Liver (tissue), 9 donors: Measurements from ENCODE around the gene ANOS1. TPM values are rescaled to one million over a fixed set of nuclear protein-coding genes. Genes with fewer than 3 reads are reported as not detected.

ENCODE experiments used
- DNase-seq: peaks from one replicate; pipeline ENCODE4 v3.0.0-alpha.2; 2017; ENCODE audit warnings: low spot score
- H3K27ac ChIP-seq, 2 donors: one replicate each; pipeline ENCODE4 v1.7.0; 2013; ENCODE audit warnings: inconsistent platforms in 2 of 2, low read length in 2 of 2, control low read depth in 1 of 2, low read depth in 1 of 2, mild to moderate bottlenecking in 1 of 2
- H3K27me3 ChIP-seq, 4 donors: one replicate each; pipeline versions ENCODE4 v1.6.1 to v1.7.0; 2013; ENCODE audit warnings: low read length in 3 of 4, inconsistent platforms in 1 of 4, mild to moderate bottlenecking in 1 of 4, moderate library complexity in 1 of 4; ENCODE audit not compliant: control insufficient read depth in 4 of 4, insufficient read depth in 4 of 4
- H3K36me3 ChIP-seq, 4 donors: one replicate each; pipeline versions ENCODE4 v1.6.1 to v1.7.0; 2013; ENCODE audit warnings: low read length in 3 of 4, mild to moderate bottlenecking in 3 of 4, low read depth in 1 of 4, moderate library complexity in 1 of 4; ENCODE audit not compliant: control insufficient read depth in 4 of 4, insufficient read depth in 3 of 4
- H3K4me1 ChIP-seq, 4 donors: one replicate each; pipeline versions ENCODE4 v1.6.1 to v1.7.0; 2013; ENCODE audit warnings: low read length in 3 of 4, mild to moderate bottlenecking in 3 of 4, moderate library complexity in 1 of 4; ENCODE audit not compliant: control insufficient read depth in 4 of 4, insufficient read depth in 4 of 4
- H3K4me3 ChIP-seq, 3 donors: one replicate each; pipeline versions ENCODE4 v1.6.1 to v1.7.0; 2013; ENCODE audit warnings: low read length in 3 of 3, control low read depth in 1 of 3, low read depth in 1 of 3, mild to moderate bottlenecking in 1 of 3
- H3K9ac ChIP-seq, 2 donors: one replicate each; pipeline ENCODE4 v1.7.0; 2013; ENCODE audit warnings: low read length in 2 of 2, mild to moderate bottlenecking in 2 of 2, moderate library complexity in 2 of 2, control low read depth in 1 of 2, low read depth in 1 of 2
- H3K9me3 ChIP-seq, 4 donors: one replicate each; pipeline versions ENCODE4 v1.6.1 to v1.7.0; 2013; ENCODE audit warnings: low read length in 3 of 4; ENCODE audit not compliant: control insufficient read depth in 4 of 4
- FOXA1 ChIP-seq: IDR thresholded peaks from 2 replicates; pipeline ENCODE4 v1.6.1; 2016; ENCODE audit warnings: antibody characterized with exemption
- FOXA2 ChIP-seq: IDR thresholded peaks from 2 replicates; pipeline ENCODE4 v1.6.1; 2016; ENCODE audit warnings: antibody characterized with exemption
- GABPA ChIP-seq, 2 donors: IDR thresholded peaks in 1 of 2; conservative IDR thresholded peaks in 1 of 2; 2 replicates each; pipeline ENCODE4 v1.6.1; 2016; ENCODE audit warnings: antibody characterized with exemption in 2 of 2, mild to moderate bottlenecking in 1 of 2, moderate library complexity in 1 of 2
- HNF4G ChIP-seq: IDR thresholded peaks from 2 replicates; pipeline ENCODE4 v1.6.1; 2016; ENCODE audit warnings: antibody characterized with exemption
- JUND ChIP-seq, 2 donors: IDR thresholded peaks; 2 replicates each; pipeline ENCODE4 v1.6.1; 2016; ENCODE audit warnings: antibody characterized with exemption in 2 of 2
- MAX ChIP-seq: IDR thresholded peaks from 2 replicates; pipeline ENCODE4 v1.6.1; 2016; ENCODE audit warnings: antibody characterized with exemption
- NR2F2 ChIP-seq: IDR thresholded peaks from 2 replicates; pipeline ENCODE4 v1.6.1; 2016; ENCODE audit warnings: antibody characterized with exemption
- REST ChIP-seq: IDR thresholded peaks from 2 replicates; pipeline ENCODE4 v1.6.1; 2016; ENCODE audit warnings: antibody characterized with exemption, mild to moderate bottlenecking
- SP1 ChIP-seq: IDR thresholded peaks from 2 replicates; pipeline ENCODE4 v1.6.1; 2018; ENCODE audit warnings: antibody characterized with exemption, mild to moderate bottlenecking
- TAF1 ChIP-seq: conservative IDR thresholded peaks from 2 replicates; pipeline ENCODE4 v1.6.1; 2016; ENCODE audit warnings: antibody characterized with exemption, mild to moderate bottlenecking
- YY1 ChIP-seq: IDR thresholded peaks from 2 replicates; pipeline ENCODE4 v1.6.1; 2016; ENCODE audit warnings: antibody characterized with exemption, mild to moderate bottlenecking
- ZBTB33 ChIP-seq: IDR thresholded peaks from 2 replicates; pipeline ENCODE4 v1.6.1; 2016; ENCODE audit warnings: antibody characterized with exemption
- WGBS: extraction: QIAGEN DNeasy Blood & Tissue Kit; methylation state at CpG from one replicate; pipeline ENCODE4 v1.1.7; 2013; 5-methylcytosine and 5-hydroxymethylcytosine counted together
- polyA plus RNA-seq, 2 donors: library from polyadenylated mRNA; stranded (reverse) in 1 of 2; unstranded in 1 of 2; fragments of 200-250 nt in 1 of 2; fragments of >200 nt in 1 of 2; fragmentation: Nextera tagmentation in 1 of 2; extraction: Ambion mirVana in 1 of 2; gene quantifications; one replicate each; pipeline versions ENCODE4 v1.2.1 to v1.2.3, GENCODE V29; 2013 to 2015
- total RNA-seq, 2 donors: library from RNA; depleted of rRNA; stranded (reverse); fragments of >200 nt; gene quantifications; one replicate each; pipeline ENCODE4 v1.2.3, GENCODE V29; 2014
- TF ChIP-seq, protein P1 (sequence below): fragments of 150-350 bp; IDR thresholded peaks from 2 replicates; pipeline ENCODE4 v1.5.1; 2017; ENCODE audit warnings: improper control_type of control experiment, low read depth, low read length; ENCODE audit not compliant: missing input control
- donor health status: healthy.
- donor health status: healthy.
- donor health status: healthy.
- donor health status: healthy.
- donor health status: healthy.

The ANOS1 gene
- total and polyA plus RNA-seq, 4 donors: 0.08 to 1.6 (median 0.27) TPM

- Histone ChIP-seq H3K4me3 (no peak overlapping the region), H3K36me3 (no peaks in the 10 kb centered on the region), H3K27me3 (peaks cover 0 to 5% (median 0%) of the 10 kb centered on the region in 4 donors), H3K9me3 (no peaks in the 10 kb centered on the region), H3K9ac (no peak overlapping the region), H3K27ac (no peak overlapping the region), H3K4me1 (no peaks in the 10 kb centered on the region)
- TF ChIP-seq FOXA1: no peak
- no peak for TF ChIP-seq SP1
- no peak for TF ChIP-seq GABPA (IDR thresholded peaks at IDR 0.05 in 1 of 2, conservative IDR thresholded peaks at IDR 0.05 in 1 of 2)
- no peak for TF ChIP-seq FOXA2
- TF ChIP-seq NR2F2: no peak
- no peak for TF ChIP-seq YY1
- no peak for TF ChIP-seq JUND (IDR thresholded peaks at IDR 0.05)
- no peak for TF ChIP-seq MAX
- no peak for TF ChIP-seq TAF1
- no peak for TF ChIP-seq ZBTB33
- no peak for TF ChIP-seq REST
- TF ChIP-seq, protein P1, sequence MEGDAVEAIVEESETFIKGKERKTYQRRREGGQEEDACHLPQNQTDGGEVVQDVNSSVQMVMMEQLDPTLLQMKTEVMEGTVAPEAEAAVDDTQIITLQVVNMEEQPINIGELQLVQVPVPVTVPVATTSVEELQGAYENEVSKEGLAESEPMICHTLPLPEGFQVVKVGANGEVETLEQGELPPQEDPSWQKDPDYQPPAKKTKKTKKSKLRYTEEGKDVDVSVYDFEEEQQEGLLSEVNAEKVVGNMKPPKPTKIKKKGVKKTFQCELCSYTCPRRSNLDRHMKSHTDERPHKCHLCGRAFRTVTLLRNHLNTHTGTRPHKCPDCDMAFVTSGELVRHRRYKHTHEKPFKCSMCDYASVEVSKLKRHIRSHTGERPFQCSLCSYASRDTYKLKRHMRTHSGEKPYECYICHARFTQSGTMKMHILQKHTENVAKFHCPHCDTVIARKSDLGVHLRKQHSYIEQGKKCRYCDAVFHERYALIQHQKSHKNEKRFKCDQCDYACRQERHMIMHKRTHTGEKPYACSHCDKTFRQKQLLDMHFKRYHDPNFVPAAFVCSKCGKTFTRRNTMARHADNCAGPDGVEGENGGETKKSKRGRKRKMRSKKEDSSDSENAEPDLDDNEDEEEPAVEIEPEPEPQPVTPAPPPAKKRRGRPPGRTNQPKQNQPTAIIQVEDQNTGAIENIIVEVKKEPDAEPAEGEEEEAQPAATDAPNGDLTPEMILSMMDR: no peak
- TF ChIP-seq HNF4G: no peak
- no peak for DNase-seq
- WGBS: 65% methylated on average over 2 of the region's 2 CpGs
Measured at GRCh38 chrX:8721536-8721935, 10.4 kb downstream of the ANOS1 start.

- no peak for DNase-seq
- H3K9ac ChIP-seq: no peak overlapping the region
- H3K4me3 ChIP-seq: no peak overlapping the region
- no peaks in the 10 kb centered on the region for H3K27me3 ChIP-seq
- 87% methylated on average over 6 of the region's 6 CpGs for WGBS
- TF ChIP-seq, protein P1: no peak
- no peaks in the 10 kb centered on the region for H3K4me1 ChIP-seq
- H3K9me3 ChIP-seq: no peaks in the 10 kb centered on the region
- H3K27ac ChIP-seq: no peak overlapping the region
- no peaks in the 10 kb centered on the region for H3K36me3 ChIP-seq
Measured at GRCh38 chrX:8720136-8720535, 11.8 kb downstream of the ANOS1 start.
